GM12873 (cell line): ENCODE measurements around the gene PBRM1.

Source experiments
- CTCF ChIP-seq: IDR thresholded peaks from 2 replicates; pipeline ENCODE4 v1.5.1; 2012; ENCODE audit warnings: low read depth, mild to moderate bottlenecking, moderate library complexity, low read length, control low read depth; ENCODE audit not compliant: insufficient read depth; ENCODE audit errors: missing control alignments

PBRM1 gene

GRCh38 chr3:52521881-52522650 lies 163.6 kb downstream of the PBRM1 start:
- no peak for TF ChIP-seq CTCF

DNA sequence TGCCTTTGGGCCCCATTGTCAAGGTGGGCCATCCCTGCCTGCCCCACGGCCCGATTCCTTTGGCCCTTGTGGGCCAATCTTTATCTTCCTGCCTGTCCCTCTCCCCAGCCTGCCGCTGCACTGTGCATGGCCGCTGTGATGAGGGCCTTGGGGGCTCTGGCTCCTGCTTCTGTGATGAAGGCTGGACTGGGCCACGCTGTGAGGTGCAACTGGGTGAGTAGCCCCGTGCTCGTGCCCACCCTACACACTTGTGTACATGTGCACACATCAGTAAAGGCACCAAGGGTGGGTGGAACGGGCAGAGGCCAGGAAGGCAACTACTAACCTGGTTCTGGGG lies 164.3 kb downstream of the PBRM1 start:
- no peak for TF ChIP-seq CTCF

DNA sequence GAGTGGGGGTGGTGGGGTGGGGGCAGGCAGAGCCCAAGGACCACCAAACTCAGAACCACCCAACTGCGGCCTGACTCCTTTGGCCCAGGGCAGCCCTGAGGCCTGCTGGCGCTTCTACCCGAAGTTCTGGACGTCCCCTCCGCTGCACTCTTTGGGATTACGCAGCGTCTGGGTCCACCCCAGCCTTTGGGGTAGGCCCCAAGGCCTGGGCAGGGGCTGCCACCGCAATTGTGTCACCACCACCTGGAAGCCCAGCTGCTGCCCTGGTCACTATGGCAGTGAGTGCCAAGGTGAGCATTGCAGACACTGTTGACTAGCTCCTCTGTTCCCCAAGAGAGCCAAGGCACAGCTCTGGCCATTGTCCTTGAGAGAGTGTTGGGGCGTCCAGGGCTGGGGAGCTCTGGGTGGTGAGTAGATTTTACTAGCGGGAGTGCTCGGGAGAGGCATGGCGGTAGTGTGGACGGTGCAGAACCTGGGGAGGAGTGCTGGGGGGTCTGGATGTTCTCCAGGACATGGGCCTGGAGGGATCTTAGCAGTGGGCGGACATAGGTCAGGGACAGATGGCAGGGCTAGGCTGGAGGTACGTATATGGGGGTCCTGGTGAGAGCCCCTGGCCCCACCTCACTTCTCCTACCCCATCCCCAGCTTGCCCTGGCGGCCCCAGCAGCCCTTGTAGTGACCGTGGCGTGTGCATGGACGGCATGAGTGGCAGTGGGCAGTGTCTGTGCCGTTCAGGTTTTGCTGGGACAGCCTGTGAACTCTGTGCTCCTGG lies 164.8 kb downstream of the PBRM1 start:
- no peak for TF ChIP-seq CTCF

DNA sequence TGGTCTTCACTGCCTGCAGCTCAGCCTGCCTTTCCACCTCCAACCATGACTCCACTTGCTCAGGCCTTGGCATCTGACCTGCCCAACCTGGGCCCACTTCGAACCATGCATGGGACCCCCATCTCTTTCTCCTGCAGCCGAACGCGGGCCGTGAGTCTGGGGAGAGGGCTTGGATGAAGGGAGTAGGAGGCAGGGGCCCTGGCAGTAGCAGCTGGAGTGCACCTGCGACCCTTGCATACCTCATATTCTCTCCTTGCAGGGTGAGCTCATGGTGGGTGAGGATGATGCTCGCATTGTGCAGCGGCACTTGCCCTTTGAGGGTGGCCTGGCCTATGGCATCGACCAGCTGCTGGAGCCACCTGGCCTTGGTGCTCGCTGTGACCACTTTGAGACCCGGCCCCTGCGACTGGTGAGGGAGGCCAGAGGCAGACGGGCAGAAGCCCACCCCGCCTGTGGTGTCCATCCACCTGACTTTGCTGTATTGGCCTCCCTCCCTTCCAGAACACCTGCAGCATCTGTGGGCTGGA lies 165.5 kb downstream of the PBRM1 start:
- TF ChIP-seq CTCF = no peak

DNA sequence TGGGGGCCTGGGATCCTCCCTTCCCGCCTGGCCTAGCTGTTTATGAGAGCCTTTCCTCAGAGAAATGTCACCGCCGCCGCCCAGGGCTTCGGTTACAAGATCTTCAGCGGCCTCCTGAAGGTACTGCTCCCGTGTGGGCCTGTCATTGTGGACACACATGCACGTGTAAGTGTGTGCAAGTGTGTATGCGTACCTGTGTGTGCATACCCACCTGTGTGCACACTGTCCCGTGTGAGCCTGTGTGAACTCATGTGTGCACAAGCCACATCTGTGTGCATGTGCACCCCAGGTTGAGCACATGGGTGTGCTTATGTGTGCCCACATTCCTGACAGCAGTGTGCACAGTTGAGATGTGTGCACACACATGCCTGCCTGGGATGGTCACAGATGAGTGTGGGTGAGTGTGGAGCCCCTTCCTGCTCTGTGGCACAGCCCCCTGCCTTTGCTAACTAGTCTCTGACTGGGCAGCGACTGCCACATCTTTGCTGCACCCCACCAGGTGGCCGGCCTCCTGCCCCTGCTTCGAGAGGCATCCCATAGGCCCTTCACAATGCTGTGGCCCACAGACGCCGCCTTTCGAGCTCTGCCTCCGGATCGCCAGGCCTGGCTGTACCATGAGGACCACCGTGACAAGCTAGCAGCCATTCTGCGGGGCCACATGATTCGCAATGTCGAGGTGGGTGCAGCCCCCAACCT lies 166.1 kb downstream of the PBRM1 start:
- no peak for TF ChIP-seq CTCF

- no peak for TF ChIP-seq CTCF
These were observed 166.8 kb downstream of the PBRM1 start for GRCh38 chr3:52518723-52519444.
